CD14-positive monocyte (primary cell): ENCODE data around the gene TTLL10. TPM values are rescaled to one million over a fixed set of nuclear protein-coding genes. Genes with fewer than 3 reads are reported as not detected.

Source experiments
- DNase-seq, 3 donors: peaks; one replicate each; pipeline ENCODE4 v3.0.0-alpha.2; 2011 to 2022
- H2AFZ ChIP-seq: 2 replicates; pipeline ENCODE4 v1.6.0; 2012; ENCODE audit warnings: mild to moderate bottlenecking, low read depth, low read length, inconsistent platforms; ENCODE audit not compliant: insufficient read depth, poor library complexity, severe bottlenecking
- H3K27ac ChIP-seq, 2 donors: 1 replicate in 1 of 2; 2 replicates in 1 of 2; pipeline ENCODE4 v1.5.1; 2012 to 2013; ENCODE audit warnings: low read length in 2 of 2, control low read depth in 1 of 2, inconsistent platforms in 1 of 2, low read depth in 1 of 2, mild to moderate bottlenecking in 1 of 2
- H3K27me3 ChIP-seq, 2 donors: one replicate each; pipeline versions ENCODE4 v1.6.0 to v1.6.1; 2011 to 2013; ENCODE audit warnings: low read length in 2 of 2; ENCODE audit not compliant: control insufficient read depth in 2 of 2, insufficient read depth in 2 of 2
- H3K36me3 ChIP-seq, 2 donors: replicated peaks in 1 of 2; 1 replicate in 1 of 2; 2 replicates in 1 of 2; pipeline versions ENCODE4 v1.5.1 to v1.6.1; 2012 to 2013; ENCODE audit warnings: low read length in 2 of 2, control low read depth in 1 of 2, inconsistent platforms in 1 of 2, mild to moderate bottlenecking in 1 of 2; ENCODE audit not compliant: insufficient read depth in 2 of 2, control insufficient read depth in 1 of 2
- H3K4me1 ChIP-seq, 2 donors: 1 replicate in 1 of 2; 2 replicates in 1 of 2; pipeline versions ENCODE4 v1.5.1 to v1.6.1; 2012 to 2013; ENCODE audit warnings: low read length in 2 of 2, control low read depth in 1 of 2, inconsistent platforms in 1 of 2, mild to moderate bottlenecking in 1 of 2, moderate library complexity in 1 of 2; ENCODE audit not compliant: insufficient read depth in 2 of 2, control insufficient read depth in 1 of 2
- H3K4me2 ChIP-seq: replicated peaks from 2 replicates; pipeline ENCODE3; 2012; ENCODE audit warnings: low read length, moderate library complexity, mild to moderate bottlenecking; ENCODE audit not compliant: poor library complexity, severe bottlenecking; ENCODE audit errors: extremely low read depth
- H3K4me3 ChIP-seq, 3 experiments: fragments of 200-600 bp in 1 of 3; sonication (generic) in 1 of 3; replicated peaks in 1 of 3; 1 replicate in 2 of 3; 2 replicates in 1 of 3; pipeline ENCODE4 v1.5.1; 2011 to 2013; ENCODE audit warnings: low read length in 3 of 3, mild to moderate bottlenecking in 3 of 3, control low read depth in 2 of 3, low read depth in 2 of 3, inconsistent platforms in 1 of 3, moderate library complexity in 1 of 3
- H3K79me2 ChIP-seq: 2 replicates; pipeline ENCODE4 v1.6.0; 2012; ENCODE audit warnings: mild to moderate bottlenecking, control low read depth, inconsistent platforms, low read length, moderate library complexity; ENCODE audit not compliant: insufficient read depth
- H3K9ac ChIP-seq: 2 replicates; pipeline ENCODE4 v1.6.0; 2017; ENCODE audit warnings: low read length, mild to moderate bottlenecking; ENCODE audit not compliant: insufficient read depth, poor library complexity, severe bottlenecking
- H3K9me3 ChIP-seq, 2 donors: replicated peaks in 1 of 2; 1 replicate in 1 of 2; 2 replicates in 1 of 2; pipeline versions ENCODE4 v1.5.1 to v1.6.1; 2012 to 2013; ENCODE audit warnings: low read length in 2 of 2, control low read depth in 1 of 2; ENCODE audit not compliant: control insufficient read depth in 1 of 2, insufficient read depth in 1 of 2
- H4K20me1 ChIP-seq: 2 replicates; pipeline ENCODE4 v1.6.0; 2012; ENCODE audit warnings: mild to moderate bottlenecking, low read length, control low read depth, moderate library complexity; ENCODE audit not compliant: insufficient read depth
- H3K27ac Mint-ChIP-seq, 7 donors: one replicate each; pipeline ENCODE4 v1.8.0; 2020; ENCODE audit warnings: mild to moderate bottlenecking in 7 of 7, mixed read lengths in 7 of 7, moderate library complexity in 6 of 7, inconsistent platforms in 2 of 7
- H3K27me3 Mint-ChIP-seq, 3 donors: one replicate each; pipeline ENCODE4 v1.8.0; 2021 to 2022; ENCODE audit warnings: low read depth in 3 of 3, mild to moderate bottlenecking in 3 of 3, mixed read lengths in 3 of 3, moderate library complexity in 3 of 3, inconsistent platforms in 1 of 3
- H3K36me3 Mint-ChIP-seq, 2 donors: one replicate each; pipeline ENCODE4 v1.8.0; 2020; ENCODE audit warnings: mixed read lengths in 2 of 2, inconsistent platforms in 1 of 2, mild to moderate bottlenecking in 1 of 2
- H3K4me1 Mint-ChIP-seq: one replicate; pipeline ENCODE4 v1.8.0; 2020; ENCODE audit warnings: mild to moderate bottlenecking, mixed read lengths
- H3K4me3 Mint-ChIP-seq, 2 donors: one replicate each; pipeline ENCODE4 v1.8.0; 2020; ENCODE audit warnings: mild to moderate bottlenecking in 2 of 2, mixed read lengths in 2 of 2, moderate library complexity in 1 of 2
- H3K9me3 Mint-ChIP-seq, 7 donors: one replicate each; pipeline ENCODE4 v1.8.0; 2020 to 2022; ENCODE audit warnings: mixed read lengths in 7 of 7, mild to moderate bottlenecking in 6 of 7, moderate library complexity in 6 of 7, inconsistent platforms in 2 of 7
- WGBS: methylation state at CpG from one replicate; pipeline ENCODE4 v1.1.5; 2013; ENCODE audit warnings: missing lambda C conversion rate; ENCODE audit not compliant: insufficient coverage; 5-methylcytosine and 5-hydroxymethylcytosine counted together
- intact Hi-C, 2 donors: fragments of 100-400 bp; cut with micrococcal nuclease; formaldehyde crosslinking; loops; one replicate each; pipeline versions ENCODE4 v1.15.0 to v1.15.1; 2023
- polyA plus RNA-seq, 3 donors: library from polyadenylated mRNA; depleted of rRNA in 1 of 3; unstranded in 2 of 3; stranded (reverse) in 1 of 3; fragments of 300-500 nt in 2 of 3; fragments of >200 nt in 1 of 3; fragmentation: Illumina TruSeq in 2 of 3; gene quantifications; 1 replicate in 2 of 3; 2 replicates in 1 of 3; pipeline ENCODE4 v1.2.3, GENCODE V29; 2012 to 2021
- TF ChIP-seq, protein P1 (sequence below): fragments of 200-600 bp; IDR thresholded peaks from one replicate; pipeline ENCODE4 v1.8.0; 2022; ENCODE audit warnings: antibody characterized with exemption, mild to moderate bottlenecking

Gene TTLL10
- polyA plus RNA-seq, 3 donors = 0.06 TPM; not detected in 2

DNA sequence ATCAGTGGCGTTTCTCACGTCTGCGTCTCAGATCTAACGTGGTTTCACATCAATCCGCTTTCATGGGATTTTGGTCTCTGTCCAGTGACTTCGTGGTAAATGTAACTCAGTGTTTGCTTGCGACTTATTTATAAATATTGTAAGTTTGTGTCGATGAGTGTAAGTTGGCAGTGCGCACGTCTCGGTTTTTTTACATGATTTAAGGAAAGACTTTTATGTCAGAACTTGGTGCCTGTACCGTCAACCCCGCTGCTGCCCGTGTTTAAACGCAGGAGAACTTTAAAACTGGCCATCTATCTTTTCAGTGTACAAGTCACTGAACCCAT lies 59.9 kb downstream of the TTLL10 start:
- peaks cover 10 to 11% of the 10 kb centered on the region in 2 donors for H3K36me3 ChIP-seq
- DNase-seq = no peak
- peaks cover 19 to 31% of the 10 kb centered on the region in 2 donors for H3K4me1 ChIP-seq
- H3K27ac ChIP-seq = no peak overlapping the region
- 92% methylated on average over 13 of the region's 15 CpGs for WGBS
- H3K27me3 ChIP-seq = peaks cover 0 to 6% of the 10 kb centered on the region in 2 donors
- H3K4me3 Mint-ChIP-seq = peak overlapping the region in 1 of 2 donors; percentile 0
- H3K79me2 ChIP-seq = peaks cover 51% of the 10 kb centered on the region
- intact Hi-C loops = loop anchor here in 1 of 2 donors (5.0 to 10.0 kb wide), 2 partner anchors 116 to 199 kb away; partner anchors contain the start of gene C1orf159
- H3K36me3 Mint-ChIP-seq = peaks cover 19 to 31% of the 10 kb centered on the region in 2 donors
- H4K20me1 ChIP-seq = peaks cover 31% of the 10 kb centered on the region
- H3K27ac Mint-ChIP-seq = peak overlapping the region in 3 of 7 donors; percentile 19 to 71 (median 45)
- H3K9me3 Mint-ChIP-seq = peaks cover 0 to 3% (median 0%) of the 10 kb centered on the region in 7 donors
- TF ChIP-seq, protein P1, sequence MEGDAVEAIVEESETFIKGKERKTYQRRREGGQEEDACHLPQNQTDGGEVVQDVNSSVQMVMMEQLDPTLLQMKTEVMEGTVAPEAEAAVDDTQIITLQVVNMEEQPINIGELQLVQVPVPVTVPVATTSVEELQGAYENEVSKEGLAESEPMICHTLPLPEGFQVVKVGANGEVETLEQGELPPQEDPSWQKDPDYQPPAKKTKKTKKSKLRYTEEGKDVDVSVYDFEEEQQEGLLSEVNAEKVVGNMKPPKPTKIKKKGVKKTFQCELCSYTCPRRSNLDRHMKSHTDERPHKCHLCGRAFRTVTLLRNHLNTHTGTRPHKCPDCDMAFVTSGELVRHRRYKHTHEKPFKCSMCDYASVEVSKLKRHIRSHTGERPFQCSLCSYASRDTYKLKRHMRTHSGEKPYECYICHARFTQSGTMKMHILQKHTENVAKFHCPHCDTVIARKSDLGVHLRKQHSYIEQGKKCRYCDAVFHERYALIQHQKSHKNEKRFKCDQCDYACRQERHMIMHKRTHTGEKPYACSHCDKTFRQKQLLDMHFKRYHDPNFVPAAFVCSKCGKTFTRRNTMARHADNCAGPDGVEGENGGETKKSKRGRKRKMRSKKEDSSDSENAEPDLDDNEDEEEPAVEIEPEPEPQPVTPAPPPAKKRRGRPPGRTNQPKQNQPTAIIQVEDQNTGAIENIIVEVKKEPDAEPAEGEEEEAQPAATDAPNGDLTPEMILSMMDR = no peak
- H3K27me3 Mint-ChIP-seq = peaks cover 0 to 20% (median 0%) of the 10 kb centered on the region in 3 donors
- no peak overlapping the region for H3K4me2 ChIP-seq
- H2AFZ ChIP-seq = no peak overlapping the region
- H3K9me3 ChIP-seq = no peaks in the 10 kb centered on the region
- H3K9ac ChIP-seq = no peak overlapping the region
- H3K4me1 Mint-ChIP-seq = peaks cover 33% of the 10 kb centered on the region
- H3K4me3 ChIP-seq = no peak overlapping the region

DNA sequence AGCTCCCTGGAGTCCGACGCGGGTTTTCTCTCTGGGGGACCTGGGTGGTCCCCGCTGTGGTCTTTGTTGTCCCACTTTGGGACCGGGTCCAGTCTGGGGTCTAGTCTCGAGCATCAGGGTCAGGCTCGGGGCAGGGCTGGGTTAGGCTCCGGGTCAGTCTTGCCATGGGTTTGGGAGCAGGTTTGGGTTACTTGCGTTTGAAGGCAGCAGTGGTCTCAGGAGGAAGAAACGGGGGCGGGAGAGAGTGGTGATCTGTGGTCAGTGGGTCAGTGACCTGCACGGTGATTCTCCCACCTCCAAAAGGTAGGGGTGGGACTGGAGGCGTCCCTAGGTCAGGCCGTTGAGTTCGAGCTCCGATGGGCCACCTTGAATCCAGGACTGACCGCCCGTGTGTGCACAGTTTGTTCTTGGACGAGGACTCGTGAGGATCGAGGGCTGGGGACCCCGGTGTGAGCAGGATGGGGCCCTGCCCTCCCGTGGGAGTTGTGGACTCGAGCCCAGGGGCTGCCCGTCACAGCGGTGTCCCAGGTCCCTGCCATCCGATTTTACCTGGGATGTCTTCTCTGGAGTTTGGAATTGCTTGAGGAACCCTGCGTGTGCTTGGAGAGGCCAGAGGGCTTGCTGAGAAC lies 60.6 kb downstream of the TTLL10 start:
- no peak for DNase-seq
- Mint-ChIP-seq H3K9me3 (peaks cover 0 to 3% (median 0%) of the 10 kb centered on the region in 7 donors), H3K36me3 (peaks cover 19 to 23% of the 10 kb centered on the region in 2 donors), H3K4me1 (peaks cover 33% of the 10 kb centered on the region), H3K27ac (peak overlapping the region in 1 of 7 donors; percentile 10), H3K4me3 (no peak overlapping the region), H3K27me3 (peaks cover 0 to 26% (median 1%) of the 10 kb centered on the region in 3 donors)
- Histone ChIP-seq H3K79me2 (peaks cover 44% of the 10 kb centered on the region), H2AFZ (no peak overlapping the region), H3K9ac (no peak overlapping the region), H3K9me3 (no peaks in the 10 kb centered on the region), H3K27ac (no peak overlapping the region), H3K4me2 (no peak overlapping the region), H3K4me1 (peaks cover 19 to 31% of the 10 kb centered on the region in 2 donors), H3K36me3 (peaks cover 4 to 6% of the 10 kb centered on the region in 2 donors), H4K20me1 (peaks cover 23% of the 10 kb centered on the region), H3K27me3 (peaks cover 0 to 6% of the 10 kb centered on the region in 2 donors), H3K4me3 (no peak overlapping the region)
- 97% methylated on average over 24 of the region's 28 CpGs for WGBS
- intact Hi-C loops = loop anchor here in 1 of 2 donors (5.0 to 10.0 kb wide), 2 partner anchors 117 to 199 kb away; partner anchors contain the start of gene C1orf159
- TF ChIP-seq, protein P1 = no peak
